GM04504 (cell line): ENCODE results near the gene AFDN.

ENCODE experiments used
- DNase-seq: peaks from one replicate; pipeline ENCODE4 v3.0.0-alpha.2; 2012; ENCODE audit warnings: low read depth

AFDN gene

DNA sequence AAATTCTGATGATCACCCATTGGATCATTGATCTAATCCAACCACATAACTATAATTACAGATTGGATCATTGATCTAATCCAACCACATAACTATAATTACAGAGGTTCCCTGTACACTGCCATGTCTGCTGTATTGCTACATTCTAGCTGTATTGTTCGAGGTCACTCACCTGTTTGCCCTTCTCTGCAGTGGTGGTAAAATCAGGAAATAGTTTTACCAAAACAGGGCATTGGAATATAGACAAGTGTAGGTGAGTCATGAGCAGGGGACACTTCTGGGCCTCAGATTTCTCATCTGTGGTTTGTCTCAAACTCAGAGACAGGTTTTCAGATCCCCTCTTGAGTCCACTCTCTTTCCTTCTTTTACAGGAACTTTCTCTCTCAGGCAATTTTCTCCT is 9.0 kb upstream of the AFDN start:
- no peak for DNase-seq

DNA sequence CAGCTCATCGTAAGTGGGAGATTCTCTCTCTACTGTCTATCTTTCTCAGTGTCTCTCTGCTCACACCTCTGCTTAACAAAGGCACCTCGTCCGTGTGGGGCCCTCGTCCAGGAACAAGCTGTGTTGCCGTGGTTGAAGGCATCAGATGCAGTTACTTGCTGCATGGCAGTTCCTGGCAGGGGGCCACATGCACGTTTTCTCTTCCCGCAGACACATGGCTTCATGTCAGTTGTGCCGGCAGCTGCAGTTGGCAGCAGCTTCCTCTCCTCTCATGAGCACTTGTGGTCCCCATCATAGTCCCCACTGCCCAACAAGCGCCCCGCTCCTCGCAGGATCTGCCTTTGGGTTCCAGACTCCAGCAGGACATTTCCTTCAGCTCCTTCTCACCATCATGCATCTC is 7.1 kb upstream of the AFDN start:
- no peak for DNase-seq

DNA sequence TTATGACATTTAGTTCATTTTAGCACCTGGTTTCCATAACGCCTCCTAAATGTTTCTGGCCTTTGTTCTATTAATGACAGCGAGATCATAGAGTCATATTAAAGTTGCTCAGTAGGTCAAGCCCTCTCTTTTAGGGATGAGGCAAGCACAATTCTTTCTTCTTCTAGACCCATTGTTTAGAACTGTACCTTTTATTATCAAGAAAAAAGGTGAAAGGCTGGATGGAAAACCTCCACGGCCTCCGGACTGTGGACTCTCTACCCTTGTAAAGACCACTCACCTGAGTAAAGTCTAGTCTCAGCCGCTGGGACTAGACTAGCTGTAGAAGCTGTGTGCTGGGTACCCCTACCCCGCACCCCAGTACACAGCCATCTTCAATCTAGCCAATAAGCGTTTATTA is 6.0 kb upstream of the AFDN start:
- no peak for DNase-seq

DNA sequence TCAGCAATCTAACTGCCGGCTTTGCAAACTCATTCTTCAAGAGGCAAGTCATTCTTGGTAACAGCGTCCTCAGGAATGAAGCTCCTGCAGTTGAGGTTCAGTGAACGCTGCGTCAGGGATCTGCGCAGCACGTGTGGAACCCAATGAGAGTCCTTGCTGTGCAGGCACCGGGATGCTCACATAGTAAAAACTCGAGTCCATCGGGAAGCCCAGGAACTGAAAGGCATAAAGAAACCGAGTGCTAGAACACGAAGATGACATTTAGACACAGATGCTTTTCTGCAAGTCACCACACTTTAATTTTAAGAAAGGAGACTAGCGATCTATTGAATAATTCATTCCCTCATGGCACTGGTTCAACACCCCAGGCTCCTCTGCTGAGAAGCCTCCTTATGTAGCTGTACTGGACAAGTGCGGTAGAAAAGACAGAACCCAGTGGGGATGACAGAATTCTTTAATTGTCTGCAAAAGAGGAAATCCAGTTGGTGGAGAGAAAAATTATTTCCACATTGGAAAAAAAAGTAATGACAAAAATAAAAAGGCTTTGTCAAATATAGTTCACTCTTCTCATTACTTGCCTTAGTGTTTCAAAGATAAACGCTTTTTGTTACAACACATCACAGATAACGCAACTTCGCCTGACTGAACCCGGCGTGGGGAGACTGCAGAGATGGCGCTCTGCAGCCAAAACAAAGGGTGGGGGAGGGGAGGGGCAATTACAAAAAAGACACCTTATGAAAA is 1.9 kb upstream of the AFDN start:
- DNase-seq, result no peak

DNA sequence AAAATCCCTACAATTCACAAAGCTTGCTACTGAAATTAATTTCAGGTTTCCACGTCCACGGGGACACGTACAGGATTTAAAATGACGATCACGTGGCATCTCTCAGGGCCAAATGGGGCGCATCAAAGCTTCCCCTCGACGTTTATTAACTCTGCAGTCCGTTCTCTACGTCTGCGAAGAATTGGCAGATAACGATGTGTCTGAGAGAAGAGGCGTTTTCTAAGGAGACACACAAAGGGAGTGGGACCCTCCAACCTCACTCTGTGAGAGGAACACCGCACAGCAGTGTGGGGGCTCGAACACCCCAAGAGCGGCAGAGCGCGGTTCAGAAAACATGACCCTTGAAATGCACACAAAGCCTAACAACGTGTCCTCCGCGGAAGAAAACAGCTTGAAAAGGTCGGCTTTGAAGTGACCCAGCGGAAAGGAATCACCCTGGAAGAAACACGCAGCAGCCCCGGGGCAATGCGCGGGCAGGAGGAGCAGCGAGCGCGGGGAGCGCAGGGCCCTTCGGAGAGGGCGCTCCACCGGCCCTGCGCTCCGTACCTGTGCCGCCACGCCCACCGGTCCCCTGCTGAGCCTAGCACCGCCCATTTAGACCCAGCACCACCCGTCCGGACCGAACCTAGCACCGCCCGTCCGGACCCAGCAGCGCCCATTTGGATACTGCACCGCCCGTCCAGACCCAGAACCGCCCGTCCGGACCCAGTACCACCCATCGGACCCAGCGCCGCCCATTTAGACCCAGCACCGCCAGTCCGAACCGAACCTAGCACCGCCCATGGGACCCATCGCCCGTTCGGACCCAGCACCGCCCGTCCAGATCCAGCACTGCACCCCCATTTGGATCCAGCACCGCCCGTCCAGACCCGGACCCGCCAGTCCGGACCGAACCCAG is 1.1 kb upstream of the AFDN start:
- no peak for DNase-seq

DNA sequence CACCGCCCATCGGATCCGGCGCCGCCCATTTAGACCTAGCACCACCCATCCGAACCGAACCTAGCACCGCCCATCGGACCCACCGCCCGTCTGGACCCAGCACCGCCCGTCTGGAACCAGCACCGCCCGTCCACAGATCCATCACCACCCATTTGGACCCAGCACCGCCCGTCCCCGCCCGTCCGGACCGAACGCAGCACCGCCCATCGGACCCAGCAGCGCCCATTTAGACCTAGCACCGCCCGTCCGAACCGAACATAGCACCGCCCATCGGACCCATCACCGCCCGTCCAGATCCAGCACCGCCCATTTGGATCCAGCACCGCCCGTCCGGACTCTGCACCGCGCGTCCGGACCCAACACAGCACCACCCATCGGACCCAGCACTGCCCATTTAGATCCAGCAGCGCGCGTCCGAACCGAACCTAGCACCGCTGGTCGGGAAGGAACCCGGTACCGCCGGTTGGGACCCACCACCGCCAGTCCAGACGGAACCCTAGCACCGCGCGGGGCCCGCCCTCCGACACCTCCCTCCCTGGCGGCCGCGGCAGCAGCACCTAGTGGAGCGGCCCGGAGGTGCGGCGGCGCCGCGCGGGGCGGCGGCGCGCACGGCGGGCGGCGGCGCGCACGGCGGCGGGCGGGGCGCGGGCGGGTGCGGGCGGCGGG is 348 bp upstream of the AFDN start:
- DNase-seq, result no peak

DNA sequence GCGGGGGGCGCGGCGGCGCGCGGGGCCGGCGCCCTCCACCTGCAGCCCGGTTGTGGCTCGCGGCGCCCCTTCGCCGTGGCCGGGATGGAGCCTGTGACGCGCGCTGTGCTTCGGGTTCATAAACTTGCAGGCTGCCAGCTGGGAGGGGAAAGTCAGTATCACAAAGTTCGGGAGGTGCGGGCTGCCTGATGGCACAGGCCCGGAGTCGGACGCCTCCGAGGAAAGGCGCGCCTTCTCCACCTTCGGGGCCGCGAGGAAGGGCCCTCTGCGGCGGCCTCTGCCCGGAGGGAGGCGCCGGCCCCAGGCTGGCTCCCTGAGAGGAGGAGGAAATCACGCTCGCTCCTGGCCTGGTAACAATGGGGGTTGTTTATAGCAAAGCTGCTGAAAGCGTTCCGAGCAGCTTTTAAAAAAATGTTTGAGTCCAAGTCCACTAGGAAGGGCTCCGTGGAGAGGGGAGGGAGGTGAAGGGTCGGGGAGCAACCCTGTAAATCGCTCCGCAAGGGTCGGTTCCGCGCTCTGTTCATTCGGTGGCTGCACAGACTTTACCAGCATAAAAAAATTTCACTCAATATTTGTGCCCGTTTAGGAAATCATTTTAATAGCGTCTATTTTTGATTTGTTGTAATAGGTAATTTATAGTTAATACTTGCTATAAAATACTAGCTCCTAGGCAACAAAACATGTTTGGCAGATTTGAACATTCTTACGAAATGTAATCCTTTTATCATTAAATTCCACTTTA is 1.0 kb downstream of the AFDN start:
- no peak for DNase-seq

DNA sequence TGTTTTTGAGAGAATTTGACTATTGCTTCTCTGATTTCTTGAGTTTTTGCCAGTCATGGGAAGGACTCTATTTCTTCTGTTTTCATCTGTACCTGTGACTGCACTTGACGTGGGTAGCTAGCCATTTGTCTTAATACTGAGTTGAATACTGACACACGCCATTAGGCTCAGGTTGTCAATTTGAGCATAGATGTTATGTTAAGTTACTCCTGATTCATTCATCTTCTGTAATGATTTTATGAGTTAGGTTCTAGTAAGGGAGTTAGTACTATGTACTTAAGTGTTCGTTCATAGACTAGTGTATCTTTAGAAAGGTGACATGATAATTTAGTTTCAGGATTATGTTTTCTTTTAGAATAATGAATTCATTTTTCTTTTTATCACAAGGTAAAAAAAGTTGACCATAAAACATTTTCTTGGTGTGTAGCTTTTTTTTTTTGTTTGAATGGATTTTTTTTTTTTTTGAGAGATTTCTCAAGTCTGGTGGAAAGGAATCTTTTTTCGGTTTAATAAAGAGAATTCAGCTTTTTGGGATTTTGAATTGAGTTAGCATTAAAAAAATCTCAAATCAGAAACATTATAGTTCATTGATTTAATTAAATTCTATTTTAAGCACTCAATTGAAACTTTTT is 1.7 kb downstream of the AFDN start:
- no peak for DNase-seq

DNA sequence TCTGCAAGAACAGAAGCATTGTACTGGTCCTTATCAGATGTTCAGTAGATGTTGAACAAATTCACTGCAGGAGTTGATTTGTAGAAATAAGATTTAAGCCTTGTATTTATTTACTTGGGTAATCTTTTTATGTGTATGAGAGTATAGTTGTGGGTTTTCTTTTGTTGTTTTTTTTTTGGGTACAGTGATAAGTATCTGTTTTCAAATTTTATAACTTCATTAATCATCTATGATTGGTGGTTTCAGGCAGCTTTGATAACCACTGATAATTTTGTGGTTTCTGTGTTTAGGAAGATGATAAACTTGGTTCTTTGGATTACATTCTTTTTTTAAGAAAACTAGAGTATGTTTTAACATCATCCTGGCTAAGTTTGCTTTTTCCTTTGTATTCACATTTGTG is 2.8 kb downstream of the AFDN start:
- DNase-seq, result no peak

DNA sequence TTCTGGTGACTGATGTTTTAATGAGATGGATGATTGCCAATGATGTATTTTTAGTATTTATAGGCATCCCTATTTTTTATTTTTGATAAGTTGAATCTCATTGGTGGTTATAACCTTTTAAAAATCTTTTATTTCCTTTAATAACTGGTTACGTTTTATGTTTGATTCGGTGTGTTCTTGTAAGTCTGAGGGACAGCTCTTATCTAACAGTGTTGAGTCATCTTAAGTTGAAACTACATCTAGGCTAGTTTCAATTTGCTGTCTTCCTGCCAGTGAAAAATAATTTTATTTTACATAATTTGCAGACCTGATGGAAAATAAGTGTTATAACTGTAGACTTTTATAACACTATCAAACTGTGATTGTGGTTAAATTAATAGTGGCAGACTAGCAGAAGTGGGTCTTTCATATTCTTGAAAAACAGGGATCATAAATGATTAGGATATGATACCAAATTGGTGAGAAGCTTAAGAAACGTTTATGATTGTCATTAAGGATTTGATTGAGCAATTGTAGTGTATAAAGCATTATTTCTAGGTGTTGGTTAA is 4.6 kb downstream of the AFDN start:
- no peak for DNase-seq

DNA sequence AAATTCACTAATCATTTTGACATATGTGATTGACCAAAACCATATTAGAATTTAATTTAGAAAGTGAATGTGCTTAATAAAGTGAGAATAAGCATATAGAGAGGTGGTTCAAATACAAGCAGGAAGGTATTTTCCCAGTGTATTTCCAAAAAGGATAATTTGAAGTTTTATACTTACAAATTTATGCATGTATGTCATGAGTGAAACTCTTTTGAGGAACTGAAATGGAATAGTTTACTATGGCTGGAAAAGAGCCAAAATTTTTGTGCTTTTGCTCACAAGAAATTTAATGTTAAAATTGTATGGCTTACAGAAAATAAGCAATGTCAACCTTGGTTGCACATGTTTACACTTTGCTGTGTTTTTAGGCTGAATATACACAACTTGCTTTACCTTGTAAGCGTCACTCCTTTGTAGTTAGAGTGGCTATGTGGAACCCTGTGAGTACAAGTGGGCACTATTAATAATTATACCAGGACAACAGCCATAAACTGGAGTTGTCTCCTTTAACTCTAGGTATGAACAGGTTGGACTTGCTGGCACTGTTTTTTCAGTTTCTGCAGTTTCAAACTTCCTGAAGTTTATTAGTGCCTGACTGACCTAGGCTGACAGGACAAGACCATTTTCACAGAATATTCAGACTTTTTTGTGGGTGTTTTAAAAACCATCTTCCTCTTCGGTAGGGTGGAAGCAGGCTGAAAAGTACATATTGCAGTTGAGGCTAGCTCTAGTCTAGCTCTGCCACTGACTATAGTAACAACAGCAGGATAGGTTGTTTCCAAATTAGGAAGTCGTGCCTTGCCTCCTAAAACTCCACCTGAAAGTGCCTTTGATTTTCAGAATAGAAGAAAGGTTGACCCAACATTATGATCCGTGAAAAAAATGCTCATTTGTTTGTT is 6.0 kb downstream of the AFDN start:
- DNase-seq, result no peak

DNA sequence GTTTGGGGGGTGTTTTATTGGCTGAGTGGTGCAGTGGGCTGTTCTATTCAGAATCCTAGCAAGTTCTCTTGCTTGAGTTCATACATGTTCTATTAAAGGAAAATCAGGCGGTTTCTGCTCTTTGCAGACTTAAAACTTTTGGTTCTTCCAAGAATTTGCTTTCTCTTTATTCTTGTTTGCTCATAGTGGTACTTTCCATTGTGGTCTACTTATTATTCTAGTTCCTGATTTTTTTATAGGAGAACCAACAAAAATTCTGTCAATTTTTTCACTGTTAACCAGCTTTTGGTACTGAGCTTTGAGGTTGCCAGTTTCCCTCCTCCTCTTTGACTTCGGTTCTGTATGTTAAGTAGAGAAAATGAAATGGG is 6.7 kb downstream of the AFDN start:
- DNase-seq, result no peak

DNA sequence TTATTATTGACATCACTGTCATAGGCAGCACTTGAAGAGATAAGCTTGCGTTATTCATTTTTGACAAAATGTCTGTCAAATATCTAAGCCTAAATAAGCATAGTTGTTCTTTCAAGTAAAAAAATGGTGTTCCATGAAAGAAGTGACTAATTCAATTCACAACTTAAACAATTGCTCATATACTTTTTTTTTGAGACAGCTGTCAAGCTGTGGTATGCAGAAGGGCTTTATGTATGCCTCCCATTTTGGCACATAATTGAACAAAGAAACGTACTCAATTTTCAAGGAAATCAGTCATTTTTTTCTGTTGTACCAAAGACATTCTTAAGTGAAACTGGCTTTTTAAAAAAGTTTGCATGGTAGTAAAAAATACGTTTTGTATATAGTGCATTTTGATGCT is 8.5 kb downstream of the AFDN start:
- DNase-seq, result no peak

DNA sequence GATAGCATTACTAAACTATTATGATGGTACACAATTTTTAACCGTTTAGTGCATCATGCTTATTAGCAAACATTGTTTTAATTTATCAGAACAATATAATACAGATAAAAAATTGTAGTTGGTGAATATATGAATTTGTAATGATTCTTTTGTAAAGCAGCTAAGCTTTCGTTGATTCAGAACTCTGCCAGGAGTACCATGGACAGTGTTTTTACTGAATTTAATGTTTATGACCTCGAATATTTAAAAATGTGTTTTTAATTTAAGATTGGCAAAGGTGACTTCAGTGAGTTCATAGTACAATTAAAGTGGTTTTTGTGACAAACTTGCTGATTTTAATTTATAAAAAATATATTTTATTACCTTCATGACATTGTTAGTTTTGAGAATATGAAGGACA is 10.0 kb downstream of the AFDN start:
- DNase-seq, result no peak

DNA sequence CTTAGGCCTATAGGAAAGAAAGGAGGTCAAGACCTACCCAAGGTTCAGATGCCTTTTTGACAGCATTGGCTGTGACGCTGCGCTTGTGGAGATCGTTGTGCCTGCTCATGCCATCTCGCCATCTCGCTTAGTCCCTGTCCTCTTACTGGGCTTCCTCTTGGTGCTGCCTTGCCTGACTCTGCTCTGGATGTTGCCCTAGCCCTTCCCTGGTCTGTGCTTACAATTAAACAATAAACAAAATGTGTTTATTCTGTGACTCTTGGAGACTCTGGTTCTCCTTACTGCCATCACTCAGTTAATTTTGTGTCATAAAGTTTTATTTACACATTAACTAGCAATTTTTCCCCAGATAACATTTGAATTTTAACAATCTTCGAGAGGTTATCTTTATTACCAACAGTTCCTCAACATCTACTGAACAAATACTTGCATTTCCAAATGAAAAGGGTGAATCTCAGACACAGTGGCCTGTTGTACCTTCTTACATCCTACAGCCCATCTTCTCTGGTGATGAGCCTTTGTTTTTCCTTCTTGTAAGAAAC is 11.6 kb downstream of the AFDN start:
- DNase-seq, result no peak

DNA sequence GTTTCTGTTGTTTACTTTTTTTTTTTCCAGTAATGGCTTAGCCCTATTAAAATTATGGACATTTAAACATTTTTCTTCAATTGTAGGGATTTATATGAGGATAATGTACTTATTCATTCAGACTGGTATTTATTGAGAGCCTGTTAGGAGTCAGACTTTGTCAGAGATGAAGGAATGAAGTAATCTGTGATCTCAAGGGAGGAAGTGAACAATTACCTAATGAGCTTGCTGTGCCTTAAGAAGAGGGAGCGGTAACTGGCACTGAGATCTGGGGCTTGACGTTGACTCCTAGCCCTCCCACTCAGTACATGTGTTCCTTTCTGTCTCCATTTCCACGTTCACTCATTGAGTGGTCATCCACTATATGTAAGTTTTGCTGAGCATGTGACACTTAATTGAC is 12.6 kb downstream of the AFDN start:
- no peak for DNase-seq

DNA sequence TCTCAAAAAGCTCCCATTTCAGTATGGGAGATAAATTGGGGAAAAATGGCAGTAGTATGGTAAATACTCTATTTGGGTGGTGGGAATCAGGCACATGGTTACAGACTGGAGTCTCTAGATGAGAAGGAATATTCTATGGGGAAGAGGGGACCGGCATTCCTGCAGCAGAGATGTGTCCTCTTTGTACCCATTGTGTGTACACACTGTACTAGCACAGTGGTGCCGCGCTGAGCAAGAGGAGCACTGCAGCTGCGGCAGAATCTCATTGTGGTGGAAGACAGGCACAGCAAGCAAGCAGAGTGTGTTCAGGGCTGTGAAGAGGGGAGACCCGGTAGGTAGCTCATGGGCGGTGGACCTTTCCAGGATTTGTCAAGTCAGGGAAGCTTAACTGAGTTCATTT is 13.0 kb downstream of the AFDN start:
- no peak for DNase-seq

DNA sequence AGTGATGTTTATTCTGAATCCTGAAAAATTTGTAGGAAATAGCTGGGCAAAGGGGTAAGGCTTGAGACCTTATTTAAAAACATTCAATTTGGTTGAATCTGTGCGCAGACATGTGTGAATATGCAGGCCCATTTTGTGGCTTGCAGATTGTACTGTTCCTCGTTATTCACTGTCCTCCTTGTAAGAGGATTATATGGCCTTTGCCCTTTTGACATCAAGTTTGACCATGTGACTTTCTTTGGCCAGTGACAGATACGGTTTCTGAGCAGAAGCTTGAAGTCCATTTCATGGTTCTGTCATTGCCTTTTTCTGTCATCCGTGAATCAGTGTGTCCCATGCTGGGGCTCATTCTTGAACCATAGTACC is 13.4 kb downstream of the AFDN start:
- no peak for DNase-seq

DNA sequence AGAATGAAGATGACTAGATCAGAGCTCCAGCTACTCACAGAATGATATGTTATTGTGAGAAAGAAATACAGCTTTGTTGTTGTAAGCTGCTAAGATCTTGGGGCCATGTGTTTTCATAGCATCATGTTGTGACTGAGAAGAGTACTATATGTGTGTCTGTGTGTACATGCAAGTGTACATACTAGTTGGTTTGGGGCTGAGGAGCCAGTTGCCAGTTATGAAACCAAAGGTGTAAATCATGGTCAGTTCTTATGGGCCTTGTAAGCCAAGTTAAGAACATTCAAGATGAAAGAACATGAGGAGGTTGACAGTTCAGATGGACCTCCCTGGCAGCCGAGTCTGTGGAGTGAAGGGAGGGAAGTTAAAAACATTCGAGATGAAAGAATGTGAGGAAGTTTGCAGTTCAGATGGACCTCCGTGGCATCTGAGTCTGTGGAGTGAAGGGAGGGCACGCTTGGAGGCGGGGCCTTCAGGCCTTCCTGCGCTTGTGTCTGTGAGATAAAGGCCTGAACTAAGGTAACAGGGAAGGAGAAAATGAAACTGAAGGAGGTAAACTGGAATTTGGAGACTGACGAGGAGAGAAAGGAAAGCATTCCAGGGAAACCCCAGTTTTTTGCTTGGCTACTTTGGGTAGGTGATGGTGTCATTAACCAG is 13.9 kb downstream of the AFDN start:
- no peak for DNase-seq

DNA sequence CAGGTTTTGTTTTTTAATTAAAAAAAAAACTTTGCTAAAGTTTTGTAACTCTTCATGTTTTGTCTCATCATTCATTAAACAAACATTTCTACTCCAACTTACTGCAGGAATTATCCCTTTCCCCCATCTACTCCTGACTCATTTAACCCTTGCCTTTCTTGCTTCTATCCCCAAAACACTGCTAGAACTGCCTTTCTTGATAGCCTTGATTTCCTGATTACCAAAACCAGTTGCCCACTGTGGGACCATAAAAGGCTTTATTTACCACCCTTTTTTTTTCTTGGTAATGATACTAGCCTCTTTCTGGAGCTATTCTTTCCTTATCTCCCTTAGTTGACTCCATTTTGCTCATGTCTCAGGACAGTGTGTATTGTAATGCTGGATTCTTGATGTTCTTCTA is 15.3 kb downstream of the AFDN start:
- DNase-seq, result no peak
